B cell (primary cell): Measurements from ENCODE around the gene PPP6R3. TPM values are rescaled to one million over a fixed set of nuclear protein-coding genes. Genes with fewer than 3 reads are reported as not detected.

Experiments
- ATAC-seq: fragments of 200-7000 bp; cut with Tn5 transposase; one replicate; pipeline ENCODE4 v1.10.0; 2021; ENCODE audit warnings: low read depth, mild to moderate bottlenecking, moderate number of reproducible peaks, moderate library complexity
- CTCF ChIA-PET: fragments of 350-600 bp; sonication (Branson Sonifier 250); formaldehyde crosslinking; loops from one replicate; lab custom pipeline; 2021; ENCODE audit warnings: antibody characterized with exemption, inconsistent platforms; lab: Charles Lee
- POLR2A ChIA-PET: fragments of 350-600 bp; sonication (Branson Sonifier 250); formaldehyde crosslinking; loops from one replicate; lab custom pipeline; 2021; ENCODE audit warnings: antibody characterized with exemption; lab: Charles Lee
- DNase-seq: peaks from one replicate; pipeline ENCODE4 v3.0.0; 2013
- H2AFZ ChIP-seq: 2 replicates; pipeline ENCODE4 v1.6.1; 2012; ENCODE audit warnings: mild to moderate bottlenecking, low read depth, low read length; ENCODE audit not compliant: insufficient read depth, poor library complexity, severe bottlenecking
- H3K27ac ChIP-seq, 2 donors: 1 replicate in 1 of 2; 2 replicates in 1 of 2; pipeline ENCODE4 v1.5.1; 2012 to 2013; ENCODE audit warnings: low read length in 2 of 2, mild to moderate bottlenecking in 2 of 2, moderate library complexity in 1 of 2
- H3K27me3 ChIP-seq, 4 experiments: fragments of 200-600 bp in 1 of 4; sonication (generic) in 1 of 4; replicated peaks in 1 of 4; 1 replicate in 2 of 4; 2 replicates in 2 of 4; pipeline versions ENCODE4 v1.6.1 to v1.7.0; 2013 to 2016; ENCODE audit warnings: low read length in 3 of 4, mild to moderate bottlenecking in 2 of 4, mixed read lengths in 1 of 4, moderate library complexity in 1 of 4; ENCODE audit not compliant: insufficient read depth in 4 of 4, control insufficient read depth in 3 of 4; ENCODE audit errors: control extremely low read depth in 1 of 4
- H3K36me3 ChIP-seq, 2 experiments: replicated peaks in 1 of 2; 1 replicate in 1 of 2; 2 replicates in 1 of 2; pipeline versions ENCODE4 v1.6.1 to v1.7.1; 2013; ENCODE audit warnings: low read length in 1 of 2; ENCODE audit not compliant: insufficient read depth in 2 of 2, control insufficient read depth in 1 of 2; ENCODE audit errors: control extremely low read depth in 1 of 2, extremely low read depth in 1 of 2
- H3K4me1 ChIP-seq, 2 donors: fragments of 200-600 bp in 1 of 2; sonication (generic) in 1 of 2; 1 replicate in 1 of 2; 2 replicates in 1 of 2; pipeline versions ENCODE4 v1.5.1 to v1.6.1; 2013 to 2017; ENCODE audit warnings: low read length in 2 of 2; ENCODE audit not compliant: control insufficient read depth in 2 of 2, insufficient read depth in 2 of 2
- H3K4me2 ChIP-seq: replicated peaks from 2 replicates; pipeline ENCODE3; 2012; ENCODE audit warnings: mild to moderate bottlenecking, low read depth, low read length; ENCODE audit not compliant: poor library complexity, severe bottlenecking
- H3K4me3 ChIP-seq, 5 experiments: fragments of 200-600 bp in 1 of 5; sonication (generic) in 1 of 5; 1 replicate in 3 of 5; 2 replicates in 2 of 5; pipeline versions ENCODE4 v1.5.1 to v1.7.0; 2011 to 2016; ENCODE audit warnings: low read length in 4 of 5, mild to moderate bottlenecking in 4 of 5, low read depth in 2 of 5, control low read depth in 1 of 5, moderate library complexity in 1 of 5; ENCODE audit not compliant: insufficient read depth in 1 of 5; ENCODE audit errors: control extremely low read depth in 1 of 5, extremely low read depth in 1 of 5
- H3K79me2 ChIP-seq: fragments of 200-600 bp; sonication (generic); one replicate; pipeline ENCODE4 v1.6.0; 2016; ENCODE audit warnings: low read length; ENCODE audit not compliant: control insufficient read depth, insufficient read depth
- H3K9ac ChIP-seq: fragments of 200-600 bp; sonication (generic); 2 replicates; pipeline ENCODE4 v1.6.1; 2017; ENCODE audit warnings: mild to moderate bottlenecking, low read length, moderate library complexity
- H3K9me3 ChIP-seq, 3 donors: one replicate each; pipeline versions ENCODE4 v1.6.1 to v1.7.1; 2013; ENCODE audit warnings: low read length in 2 of 3; ENCODE audit not compliant: control insufficient read depth in 2 of 3, insufficient read depth in 1 of 3; ENCODE audit errors: control extremely low read depth in 1 of 3
- H4K20me1 ChIP-seq: 2 replicates; pipeline ENCODE4 v1.6.0; 2012; ENCODE audit warnings: mild to moderate bottlenecking, low read length; ENCODE audit not compliant: insufficient read depth, control insufficient read depth, poor library complexity, severe bottlenecking
- H3K27ac Mint-ChIP-seq: one replicate; pipeline ENCODE4 v1.8.0; 2021; ENCODE audit warnings: mixed read lengths
- H3K27me3 Mint-ChIP-seq: one replicate; pipeline ENCODE4 v1.8.0; 2021; ENCODE audit warnings: mixed read lengths
- H3K4me1 Mint-ChIP-seq: one replicate; pipeline ENCODE4 v1.8.0; 2021; ENCODE audit warnings: mixed read lengths
- H3K4me3 Mint-ChIP-seq: one replicate; pipeline ENCODE4 v1.8.0; 2021; ENCODE audit warnings: mixed read lengths
- H3K9me3 Mint-ChIP-seq: one replicate; pipeline ENCODE4 v1.8.0; 2022; ENCODE audit warnings: mixed read lengths; ENCODE audit not compliant: insufficient read depth
- CTCF ChIP-seq: fragments of 200-600 bp; IDR thresholded peaks from one replicate; pipeline ENCODE4 v1.8.0; 2022; ENCODE audit warnings: antibody characterized with exemption, mild to moderate bottlenecking
- EZH2 ChIP-seq: IDR thresholded peaks from 2 replicates; pipeline ENCODE4 v1.6.1; 2012; ENCODE audit warnings: borderline replicate concordance, low read depth, mild to moderate bottlenecking, moderate library complexity, low read length; ENCODE audit not compliant: insufficient read depth, poor library complexity, severe bottlenecking
- WGBS: methylation state at CpG from one replicate; pipeline ENCODE4 v1.1.5; 2013; ENCODE audit warnings: missing lambda C conversion rate; ENCODE audit not compliant: insufficient coverage; 5-methylcytosine and 5-hydroxymethylcytosine counted together
- intact Hi-C: fragments of 100-400 bp; cut with micrococcal nuclease; formaldehyde crosslinking; loops from one replicate; pipeline ENCODE4 v1.10.0; 2022
- polyA plus RNA-seq: library from polyadenylated mRNA; depleted of rRNA; stranded (reverse); fragments of >200 nt; gene quantifications from 2 replicates; pipeline ENCODE4 v1.2.3, GENCODE V29; 2012
- total RNA-seq, 2 donors: library from RNA; stranded (reverse); fragments of 120-200 nt in 1 of 2; gene quantifications; 1 replicate in 1 of 2; 2 replicates in 1 of 2; pipeline versions ENCODE4 v1.2.3 to v1.2.4, GENCODE V29; 2013 to 2022

The PPP6R3 gene
- total and polyA plus RNA-seq, 2 donors (not counting 1 experiment from before 2014, with no cell fraction given) = 48.5 to 159 TPM

GRCh38 chr11:68424101-68424632, 36.4 kb upstream of the PPP6R3 start:
- Histone ChIP-seq H3K4me3 (no peak overlapping the region), H3K4me1 (no peaks in the 10 kb centered on the region), H2AFZ (no peak overlapping the region), H3K27me3 (peaks cover 0 to 2% (median 0%) of the 10 kb centered on the region in 4 experiments), H3K9ac (no peak overlapping the region), H3K9me3 (peaks cover 0 to 12% (median under 1%) of the 10 kb centered on the region in 3 donors), H3K4me2 (no peak overlapping the region), H3K79me2 (no peaks in the 10 kb centered on the region), H3K27ac (no peak overlapping the region), H4K20me1 (no peaks in the 10 kb centered on the region), H3K36me3 (no peaks in the 10 kb centered on the region)
- no peak for DNase-seq
- Mint-ChIP-seq H3K27ac (no peak overlapping the region), H3K4me1 (no peaks in the 10 kb centered on the region), H3K4me3 (no peak overlapping the region), H3K27me3 (no peaks in the 10 kb centered on the region), H3K9me3 (no peaks in the 10 kb centered on the region)
- CTCF ChIA-PET = no interaction called here
- TF ChIP-seq EZH2 (no peak), CTCF (no peak)
- intact Hi-C loops = no loop called here
- POLR2A ChIA-PET = no interaction called here
- 96% methylated on average over 19 of the region's 19 CpGs for WGBS
- no peak for ATAC-seq

GRCh38 chr11:68424981-68425865, 35.3 kb upstream of the PPP6R3 start:
- Histone ChIP-seq H4K20me1 (no peaks in the 10 kb centered on the region), H3K4me3 (no peak overlapping the region), H3K79me2 (no peaks in the 10 kb centered on the region), H3K27me3 (peaks cover 0 to 2% (median 0%) of the 10 kb centered on the region in 4 experiments), H3K9me3 (peaks cover 0 to 22% (median 7%) of the 10 kb centered on the region in 3 donors), H3K9ac (no peak overlapping the region), H3K36me3 (no peaks in the 10 kb centered on the region), H3K27ac (no peak overlapping the region), H3K4me2 (no peak overlapping the region), H2AFZ (no peak overlapping the region), H3K4me1 (no peaks in the 10 kb centered on the region)
- no peak for DNase-seq
- whole genome bisulfite sequencing = 95% methylated on average over 40 of the region's 40 CpGs
- ChIA-PET CTCF (no interaction called here), POLR2A (no interaction called here)
- Mint-ChIP-seq H3K4me3 (no peak overlapping the region), H3K27me3 (no peaks in the 10 kb centered on the region), H3K27ac (no peak overlapping the region), H3K9me3 (no peaks in the 10 kb centered on the region), H3K4me1 (no peaks in the 10 kb centered on the region)
- ATAC-seq = no peak
- TF ChIP-seq CTCF (no peak), EZH2 (no peak)
- intact Hi-C loops = no loop called here
